RWPE1 (cell line): ENCODE results near the gene HOXC11.

Source experiments
- CTCF ChIA-PET: fragments of 350-600 bp; sonication (Branson Sonifier 250); formaldehyde crosslinking; extraction: SDS; loops from one replicate; lab custom pipeline; 2021; lab: Yijun Ruan, JAX
- POLR2A ChIA-PET: fragments of 400-600 bp; formaldehyde crosslinking; extraction: SDS; loops from one replicate; lab custom pipeline; 2020; ENCODE audit warnings: antibody characterized with exemption; ENCODE audit not compliant: low non-redundant PET; lab: Yijun Ruan, JAX
- DNase-seq: peaks from one replicate; pipeline ENCODE4 v3.0.0; 2012; ENCODE audit warnings: low spot score
- H3K27ac ChIP-seq: fragments of 450-650 bp; 2 replicates; pipeline ENCODE4 v1.5.1; 2017
- TF ChIP-seq, protein P1 (sequence below): fragments of 450-650 bp; conservative IDR thresholded peaks from 2 replicates; pipeline ENCODE4 v1.5.1; 2017; ENCODE audit warnings: low read depth, mild to moderate bottlenecking

HOXC11 gene

DNA sequence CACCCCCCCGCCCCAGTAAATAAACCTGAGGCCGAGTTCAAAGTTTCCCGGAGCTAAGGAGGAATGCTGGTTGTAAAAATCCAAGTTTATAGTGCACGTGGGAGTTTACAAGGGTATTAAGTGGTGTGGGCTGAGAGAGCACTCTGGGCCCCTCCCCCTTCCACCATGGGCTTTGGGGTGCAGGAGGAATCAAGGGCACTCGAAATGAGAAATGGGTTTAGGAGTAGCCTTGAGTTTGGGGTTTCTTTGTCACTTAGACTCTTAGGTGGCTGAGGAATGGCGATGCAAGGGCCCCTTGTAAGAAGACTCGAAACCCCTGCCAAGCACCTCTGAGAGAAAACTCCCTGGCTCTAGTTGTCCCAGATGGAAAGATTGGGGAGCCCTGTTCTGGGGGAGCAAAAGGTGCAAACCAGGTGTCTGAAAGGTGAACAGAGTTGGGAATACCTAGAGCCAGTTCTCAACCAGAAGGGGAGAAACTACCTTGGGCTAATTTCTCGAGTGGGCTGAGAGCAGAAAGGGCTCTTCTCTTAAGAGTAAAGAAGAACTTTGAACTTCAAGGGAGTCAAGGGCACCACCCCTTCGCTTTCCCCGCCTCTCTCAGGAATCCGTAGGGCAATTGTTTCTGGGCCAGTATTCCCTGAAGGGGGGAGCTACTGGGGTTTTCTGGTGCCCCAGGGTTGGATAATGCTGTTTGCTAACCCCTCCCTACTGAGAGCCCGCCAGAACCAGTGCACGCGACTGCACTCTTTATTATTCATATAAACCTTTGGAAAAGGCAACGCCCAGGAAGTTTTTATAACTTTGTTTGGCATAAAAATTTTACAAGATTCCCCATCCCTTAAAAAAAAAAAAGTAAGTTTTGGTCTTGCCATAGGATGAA is 5.8 kb downstream of the HOXC11 start:
- no peak for DNase-seq
- no peak overlapping the region for H3K27ac ChIP-seq
- POLR2A ChIA-PET: no interaction called here
- TF ChIP-seq, protein P1, sequence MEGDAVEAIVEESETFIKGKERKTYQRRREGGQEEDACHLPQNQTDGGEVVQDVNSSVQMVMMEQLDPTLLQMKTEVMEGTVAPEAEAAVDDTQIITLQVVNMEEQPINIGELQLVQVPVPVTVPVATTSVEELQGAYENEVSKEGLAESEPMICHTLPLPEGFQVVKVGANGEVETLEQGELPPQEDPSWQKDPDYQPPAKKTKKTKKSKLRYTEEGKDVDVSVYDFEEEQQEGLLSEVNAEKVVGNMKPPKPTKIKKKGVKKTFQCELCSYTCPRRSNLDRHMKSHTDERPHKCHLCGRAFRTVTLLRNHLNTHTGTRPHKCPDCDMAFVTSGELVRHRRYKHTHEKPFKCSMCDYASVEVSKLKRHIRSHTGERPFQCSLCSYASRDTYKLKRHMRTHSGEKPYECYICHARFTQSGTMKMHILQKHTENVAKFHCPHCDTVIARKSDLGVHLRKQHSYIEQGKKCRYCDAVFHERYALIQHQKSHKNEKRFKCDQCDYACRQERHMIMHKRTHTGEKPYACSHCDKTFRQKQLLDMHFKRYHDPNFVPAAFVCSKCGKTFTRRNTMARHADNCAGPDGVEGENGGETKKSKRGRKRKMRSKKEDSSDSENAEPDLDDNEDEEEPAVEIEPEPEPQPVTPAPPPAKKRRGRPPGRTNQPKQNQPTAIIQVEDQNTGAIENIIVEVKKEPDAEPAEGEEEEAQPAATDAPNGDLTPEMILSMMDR: no peak
- CTCF ChIA-PET: interaction anchor here (0.7 kb wide), 1 partner anchor 186 kb away, joined by 3 read pairs; no protein-coding TSS in a partner anchor

DNA sequence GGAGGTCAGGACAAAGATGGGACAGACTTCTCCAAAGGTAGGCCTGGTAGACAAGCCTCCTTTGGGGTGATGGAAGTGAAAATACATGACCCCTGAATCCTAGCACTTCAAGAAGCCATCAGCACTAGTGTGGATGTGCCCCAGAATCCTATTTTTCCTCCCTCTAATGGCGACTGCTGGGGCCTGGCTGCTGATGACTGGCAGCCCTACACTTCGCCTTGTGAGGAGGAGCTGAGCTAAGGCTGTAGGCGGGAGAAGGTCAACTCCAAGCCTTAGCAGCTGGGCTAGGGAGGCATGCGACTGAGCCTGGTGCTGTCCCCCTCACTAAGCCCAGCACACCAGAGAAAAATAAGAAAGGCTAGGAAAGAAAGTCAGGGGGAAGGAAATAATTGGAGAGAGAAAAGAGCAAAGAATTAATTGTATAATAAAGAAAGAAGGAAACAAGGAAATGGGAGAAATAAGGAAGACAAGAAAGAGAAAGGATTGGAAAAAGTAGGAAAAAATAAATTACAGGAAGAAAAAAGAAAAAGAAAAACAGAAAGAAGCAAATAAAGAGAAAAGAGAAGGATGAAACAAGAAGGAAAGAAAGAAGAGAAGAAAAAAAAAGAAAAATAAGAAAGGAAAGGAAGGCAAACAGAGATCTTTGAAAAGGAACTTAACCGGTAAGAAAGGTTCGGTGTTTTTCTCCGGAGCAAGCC is 7.3 kb downstream of the HOXC11 start:
- no peak for DNase-seq
- ChIA-PET CTCF (interaction anchor here (0.6 to 1.2 kb wide), 2 partner anchors 29 to 221 kb away, joined by 3 read pairs; partner anchors contain the start of gene HOXC8), POLR2A (no interaction called here)
- no peak overlapping the region for H3K27ac ChIP-seq
- TF ChIP-seq, protein P1: no peak

DNA sequence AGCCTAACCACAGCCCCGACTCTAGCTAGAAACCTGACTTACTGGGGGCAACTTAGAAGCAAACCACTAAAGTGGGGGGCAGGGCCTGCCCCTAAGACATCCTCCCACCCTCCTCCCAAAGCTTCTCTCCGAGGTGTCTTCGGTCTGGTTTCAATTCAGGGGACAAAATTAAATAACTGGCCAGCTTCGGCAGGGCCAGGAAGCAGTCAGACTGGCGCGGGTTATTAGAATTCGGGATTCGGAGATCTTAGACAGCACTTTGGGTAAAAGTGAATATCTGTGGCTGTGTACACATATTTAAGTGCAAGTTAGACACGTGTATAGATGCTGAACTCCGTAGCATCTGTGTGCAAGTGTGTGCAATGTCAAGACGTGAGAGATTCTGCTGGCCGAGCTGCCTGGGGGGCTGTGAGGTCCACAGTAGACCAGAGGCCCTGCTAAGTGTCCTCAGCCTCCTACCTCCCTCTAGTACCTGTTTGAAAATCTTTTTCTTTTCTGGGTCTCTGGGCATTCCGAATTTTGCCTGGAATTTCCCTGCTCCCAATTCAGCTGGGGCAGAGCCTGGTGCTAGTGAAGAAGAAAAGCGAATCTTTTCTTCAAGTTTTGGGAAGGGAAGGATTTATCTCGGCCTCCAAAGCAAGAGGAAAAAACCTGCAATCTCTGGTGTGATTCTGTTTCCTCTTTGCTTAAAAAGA is 8.0 kb downstream of the HOXC11 start:
- H3K27ac ChIP-seq: no peak overlapping the region
- DNase-seq: no peak
- POLR2A ChIA-PET: interaction anchor here (0.6 kb wide), 1 partner anchor 262 kb away, joined by 3 read pairs; no protein-coding TSS in a partner anchor
- CTCF ChIA-PET: interaction anchor here (0.6 to 1.2 kb wide), 2 partner anchors 28 to 220 kb away, joined by 3 read pairs; partner anchors contain the start of gene HOXC8
- TF ChIP-seq, protein P1: no peak

DNA sequence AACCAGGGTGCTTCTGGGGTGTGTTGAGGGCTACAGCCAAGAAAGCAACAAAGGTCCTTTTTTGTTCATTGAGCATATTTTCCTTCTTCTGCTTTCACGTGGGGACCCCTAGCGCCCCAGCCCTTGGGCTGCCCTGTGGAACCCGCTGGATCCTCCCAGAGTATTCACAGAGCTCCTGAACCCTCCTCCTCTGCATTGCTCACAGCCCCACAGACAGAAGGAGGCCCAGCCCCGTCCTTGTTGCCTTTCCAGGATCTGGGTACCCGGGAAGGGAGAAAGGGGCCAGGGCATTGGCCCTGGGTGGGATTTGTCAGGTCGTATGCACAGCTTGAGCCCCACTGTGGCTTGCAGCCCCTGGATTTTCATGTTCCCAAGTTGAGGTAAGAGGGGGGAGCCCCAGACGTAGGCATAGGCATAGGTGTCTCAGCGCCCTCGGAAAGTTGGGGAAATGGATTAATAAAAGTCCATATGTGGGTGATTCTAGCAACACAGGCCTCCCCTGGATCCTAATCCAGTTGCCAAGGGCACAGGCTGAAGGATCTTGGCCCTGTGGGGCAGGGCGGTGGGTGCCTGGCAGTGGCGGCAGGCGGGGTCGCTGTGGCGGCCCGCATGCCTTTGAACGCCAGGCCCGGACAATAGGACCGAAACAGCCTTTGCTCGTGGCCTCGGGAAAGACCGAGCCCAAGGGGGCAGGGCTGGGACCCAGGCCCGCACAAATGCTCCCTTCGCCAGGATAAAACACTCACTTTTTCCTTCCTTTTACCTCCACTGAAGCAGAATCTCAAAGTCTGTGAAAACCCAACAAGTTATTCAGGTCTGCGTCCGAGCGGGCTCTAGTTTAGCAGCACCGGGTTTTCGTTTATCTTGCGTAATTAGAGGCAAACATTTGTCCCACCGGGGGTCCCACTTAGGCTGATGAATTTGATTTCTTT is 9.0 kb downstream of the HOXC11 start:
- H3K27ac ChIP-seq: no peak overlapping the region
- TF ChIP-seq, protein P1: no peak
- no peak for DNase-seq
- CTCF ChIA-PET: interaction anchor here (0.6 to 0.7 kb wide), 2 partner anchors 152 to 312 kb away, joined by 3 to 7 read pairs; no protein-coding TSS in a partner anchor
- POLR2A ChIA-PET: no interaction called here

DNA sequence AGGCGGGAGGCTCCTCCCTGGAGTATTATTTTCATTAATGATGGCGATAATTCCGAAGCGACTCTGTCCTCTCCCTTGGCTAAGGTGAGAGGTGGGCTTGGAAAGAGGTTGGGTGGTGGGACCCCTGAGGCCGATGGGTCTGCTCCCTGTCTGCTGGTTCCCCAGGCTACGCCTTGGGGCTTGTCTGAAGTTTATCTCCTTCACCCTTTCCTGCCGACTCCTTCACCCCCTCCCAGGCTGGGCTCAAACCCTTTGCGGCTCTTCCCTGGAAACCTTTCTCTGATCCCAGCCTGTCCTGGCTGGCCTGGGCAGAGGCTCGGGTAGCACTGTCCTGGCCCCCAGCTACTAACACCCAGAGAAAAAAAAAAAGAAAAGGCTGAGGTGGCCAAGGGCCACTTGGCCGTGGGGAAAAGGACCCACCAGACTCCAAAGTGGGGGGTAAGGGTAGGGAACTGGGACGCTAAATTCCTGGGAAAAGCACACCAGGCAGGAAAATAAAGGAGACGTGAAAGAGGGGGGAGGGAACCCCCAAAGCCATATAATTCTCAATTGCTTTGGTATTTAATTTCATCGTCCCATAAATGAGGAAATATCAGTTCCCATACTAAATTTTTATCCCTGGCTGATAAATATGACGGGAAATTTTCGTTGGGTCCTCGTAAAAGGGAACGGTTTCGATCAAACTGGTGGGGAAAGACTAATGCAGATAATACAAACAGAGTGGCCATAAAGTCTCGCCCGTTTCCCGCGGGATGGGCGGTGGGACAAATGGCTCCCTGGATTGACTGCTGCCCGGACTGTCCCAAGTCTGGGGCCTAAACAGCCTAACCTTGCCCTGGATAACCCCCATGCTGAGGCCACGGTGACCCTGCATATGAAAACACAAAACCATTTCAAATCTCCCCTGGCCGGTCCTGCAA is 10.0 kb downstream of the HOXC11 start:
- DNase-seq: no peak
- no peak overlapping the region for H3K27ac ChIP-seq
- TF ChIP-seq, protein P1: no peak
- POLR2A ChIA-PET: no interaction called here
- CTCF ChIA-PET: no interaction called here
